Right lobe of liver (tissue), 4 donors: ENCODE measurements around the gene PARP2.

Source experiments
- POLR2A ChIP-seq: fragments of 450-650 bp; IDR thresholded peaks from one replicate; pipeline ENCODE4 v1.6.1; 2017; ENCODE audit warnings: antibody characterized with exemption, mild to moderate bottlenecking
- TF ChIP-seq, protein P1 (sequence below), 4 donors: fragments of 200-600 bp in 3 of 4; fragments of 450-650 bp in 1 of 4; IDR thresholded peaks; one replicate each; pipeline versions ENCODE4 v1.5.1 to v1.8.0; 2016 to 2022; ENCODE audit warnings: antibody characterized with exemption in 4 of 4, mild to moderate bottlenecking in 2 of 4
- donor health status: DM: no; HTN: no; CAD: no.
- donor health status: DM: no; HTN: no; CAD: no.
- donor health status: DM: no; HTN: yes; CAD: no.

- TF ChIP-seq, protein P1, sequence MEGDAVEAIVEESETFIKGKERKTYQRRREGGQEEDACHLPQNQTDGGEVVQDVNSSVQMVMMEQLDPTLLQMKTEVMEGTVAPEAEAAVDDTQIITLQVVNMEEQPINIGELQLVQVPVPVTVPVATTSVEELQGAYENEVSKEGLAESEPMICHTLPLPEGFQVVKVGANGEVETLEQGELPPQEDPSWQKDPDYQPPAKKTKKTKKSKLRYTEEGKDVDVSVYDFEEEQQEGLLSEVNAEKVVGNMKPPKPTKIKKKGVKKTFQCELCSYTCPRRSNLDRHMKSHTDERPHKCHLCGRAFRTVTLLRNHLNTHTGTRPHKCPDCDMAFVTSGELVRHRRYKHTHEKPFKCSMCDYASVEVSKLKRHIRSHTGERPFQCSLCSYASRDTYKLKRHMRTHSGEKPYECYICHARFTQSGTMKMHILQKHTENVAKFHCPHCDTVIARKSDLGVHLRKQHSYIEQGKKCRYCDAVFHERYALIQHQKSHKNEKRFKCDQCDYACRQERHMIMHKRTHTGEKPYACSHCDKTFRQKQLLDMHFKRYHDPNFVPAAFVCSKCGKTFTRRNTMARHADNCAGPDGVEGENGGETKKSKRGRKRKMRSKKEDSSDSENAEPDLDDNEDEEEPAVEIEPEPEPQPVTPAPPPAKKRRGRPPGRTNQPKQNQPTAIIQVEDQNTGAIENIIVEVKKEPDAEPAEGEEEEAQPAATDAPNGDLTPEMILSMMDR (IDR thresholded peaks at IDR 0.05): no peak
- TF ChIP-seq POLR2A: no peak
Measured at GRCh38 chr14:20377171-20377570, 33.7 kb downstream of the PARP2 start.
